Measurements from ENCODE around the gene ST8SIA4.

DNA sequence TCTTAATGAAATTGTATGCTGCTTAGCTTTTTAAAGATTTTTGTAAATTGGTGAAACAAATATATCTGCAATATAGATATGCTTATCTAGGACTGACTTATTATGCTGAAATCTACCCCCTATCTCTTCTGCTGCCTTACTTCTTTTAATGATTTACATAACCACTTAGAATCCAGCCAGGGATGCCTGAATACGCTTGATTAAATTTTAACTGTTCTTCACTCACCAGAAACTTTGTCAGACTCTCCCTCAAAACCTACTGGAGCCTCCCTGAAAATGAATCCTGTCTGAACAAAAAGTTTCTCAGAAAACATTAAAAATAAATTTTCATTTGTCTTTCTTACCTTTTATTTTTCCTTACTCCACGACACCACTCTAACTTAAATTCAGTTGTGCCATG is 111.7 kb downstream of the ST8SIA4 start:
- TF ChIP-seq, protein P1, sequence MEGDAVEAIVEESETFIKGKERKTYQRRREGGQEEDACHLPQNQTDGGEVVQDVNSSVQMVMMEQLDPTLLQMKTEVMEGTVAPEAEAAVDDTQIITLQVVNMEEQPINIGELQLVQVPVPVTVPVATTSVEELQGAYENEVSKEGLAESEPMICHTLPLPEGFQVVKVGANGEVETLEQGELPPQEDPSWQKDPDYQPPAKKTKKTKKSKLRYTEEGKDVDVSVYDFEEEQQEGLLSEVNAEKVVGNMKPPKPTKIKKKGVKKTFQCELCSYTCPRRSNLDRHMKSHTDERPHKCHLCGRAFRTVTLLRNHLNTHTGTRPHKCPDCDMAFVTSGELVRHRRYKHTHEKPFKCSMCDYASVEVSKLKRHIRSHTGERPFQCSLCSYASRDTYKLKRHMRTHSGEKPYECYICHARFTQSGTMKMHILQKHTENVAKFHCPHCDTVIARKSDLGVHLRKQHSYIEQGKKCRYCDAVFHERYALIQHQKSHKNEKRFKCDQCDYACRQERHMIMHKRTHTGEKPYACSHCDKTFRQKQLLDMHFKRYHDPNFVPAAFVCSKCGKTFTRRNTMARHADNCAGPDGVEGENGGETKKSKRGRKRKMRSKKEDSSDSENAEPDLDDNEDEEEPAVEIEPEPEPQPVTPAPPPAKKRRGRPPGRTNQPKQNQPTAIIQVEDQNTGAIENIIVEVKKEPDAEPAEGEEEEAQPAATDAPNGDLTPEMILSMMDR (IDR thresholded peaks at IDR 0.05 in 2 of 3, conservative IDR thresholded peaks at IDR 0.05 in 1 of 3; ENCODE audit: borderline replicate concordance in 1 of 3, insufficient read depth in 1 of 3, low read depth in 2 of 3, low read length in 2 of 3) = no peak
- TF ChIP-seq POLR2AphosphoS5 (IDR thresholded peaks at IDR 0.05; ENCODE audit: low read depth, low read length) (no peak), EZH2 (IDR thresholded peaks at IDR 0.05) (no peak), YY1 (IDR thresholded peaks at IDR 0.05; ENCODE audit: extremely low read depth, insufficient replicate concordance, low read depth, low read length) (no peak), CEBPB (IDR thresholded peaks at IDR 0.05; ENCODE audit: low read depth) (no peak), EZH2phosphoT487 (IDR thresholded peaks at IDR 0.05; ENCODE audit: borderline replicate concordance) (no peak), SP1 (IDR thresholded peaks at IDR 0.05; ENCODE audit: low read depth) (no peak), CBX3 (IDR thresholded peaks at IDR 0.05; ENCODE audit: low read depth) (no peak), FOSL1 (IDR thresholded peaks at IDR 0.05; ENCODE audit: low read depth) (no peak)
